ENCODE data around the gene SLC6A12.

DNA sequence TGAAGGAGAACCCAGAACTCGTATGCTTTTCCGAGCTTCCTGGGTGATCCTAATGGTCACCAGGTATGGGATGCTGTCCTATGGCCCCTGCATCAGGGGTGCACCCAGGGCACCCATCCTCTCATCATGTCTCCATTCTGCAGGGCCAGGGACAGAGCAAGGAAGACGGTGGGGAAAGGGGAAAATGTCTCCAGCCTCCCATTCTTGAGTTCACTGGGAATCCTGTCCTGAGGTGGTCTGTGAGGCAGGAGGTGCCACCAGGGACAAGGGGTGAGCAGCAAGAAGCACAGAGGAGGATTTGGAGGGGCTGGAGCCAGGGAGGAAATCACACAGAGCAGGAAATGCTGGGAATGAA, 14.9 kb upstream of the SLC6A12 start:
- no peak for TF ChIP-seq CTCF (IDR thresholded peaks at IDR 0.05)
- TF ChIP-seq, protein P1, sequence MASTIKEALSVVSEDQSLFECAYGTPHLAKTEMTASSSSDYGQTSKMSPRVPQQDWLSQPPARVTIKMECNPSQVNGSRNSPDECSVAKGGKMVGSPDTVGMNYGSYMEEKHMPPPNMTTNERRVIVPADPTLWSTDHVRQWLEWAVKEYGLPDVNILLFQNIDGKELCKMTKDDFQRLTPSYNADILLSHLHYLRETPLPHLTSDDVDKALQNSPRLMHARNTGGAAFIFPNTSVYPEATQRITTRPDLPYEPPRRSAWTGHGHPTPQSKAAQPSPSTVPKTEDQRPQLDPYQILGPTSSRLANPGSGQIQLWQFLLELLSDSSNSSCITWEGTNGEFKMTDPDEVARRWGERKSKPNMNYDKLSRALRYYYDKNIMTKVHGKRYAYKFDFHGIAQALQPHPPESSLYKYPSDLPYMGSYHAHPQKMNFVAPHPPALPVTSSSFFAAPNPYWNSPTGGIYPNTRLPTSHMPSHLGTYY (CRISPR knock-in tag; IDR thresholded peaks at IDR 0.05) = no peak
- no peak for TF ChIP-seq USF2 (CRISPR knock-in tag; IDR thresholded peaks at IDR 0.05)
- TF ChIP-seq AR (CRISPR knock-in tag; IDR thresholded peaks at IDR 0.05) = no peak
- no peak for TF ChIP-seq TCF7 (CRISPR knock-in tag; IDR thresholded peaks at IDR 0.05; ENCODE audit: low read depth)
- TF ChIP-seq CREB1 (CRISPR knock-in tag; IDR thresholded peaks at IDR 0.05) = no peak
- no peak for TF ChIP-seq GABPB1 (CRISPR knock-in tag; IDR thresholded peaks at IDR 0.05)
- TF ChIP-seq CBFB (CRISPR knock-in tag; IDR thresholded peaks at IDR 0.05; ENCODE audit: low read depth) = no peak
